Chondrocyte (in vitro differentiated cells): ENCODE results near the gene CAPRIN1. TPM values are rescaled to one million over a fixed set of nuclear protein-coding genes. Genes with fewer than 3 reads are reported as not detected.
"Not testable (repeated sequence)": the region's sequence is repeated elsewhere in the genome, so short reads cannot be mapped to it uniquely, and the experiment has no call there.

Experiments
- DNase-seq: peaks from one replicate; pipeline ENCODE4 v3.0.0; 2021; ENCODE audit warnings: mixed read lengths, low spot score
- H3K27ac Mint-ChIP-seq: one replicate; pipeline ENCODE4 v1.8.0; 2021; ENCODE audit warnings: mild to moderate bottlenecking, moderate library complexity, mixed read lengths; ENCODE audit not compliant: unreplicated experiment
- H3K27me3 Mint-ChIP-seq: 2 replicates; pipeline ENCODE4 v1.8.0; 2021; ENCODE audit warnings: low read depth, mixed read lengths
- H3K36me3 Mint-ChIP-seq: 2 replicates; pipeline ENCODE4 v1.8.0; 2021; ENCODE audit warnings: low read depth, mixed read lengths
- H3K4me1 Mint-ChIP-seq: 2 replicates; pipeline ENCODE4 v1.8.0; 2021; ENCODE audit warnings: low read depth, mild to moderate bottlenecking, mixed read lengths
- H3K4me3 Mint-ChIP-seq: one replicate; pipeline ENCODE4 v1.8.0; 2021; ENCODE audit warnings: mild to moderate bottlenecking, moderate library complexity, mixed read lengths; ENCODE audit not compliant: unreplicated experiment
- H3K9me3 Mint-ChIP-seq: 2 replicates; pipeline ENCODE4 v1.8.0; 2021; ENCODE audit warnings: low read depth, mixed read lengths
- CTCF ChIP-seq: fragments of 200-600 bp; sonication (generic); IDR thresholded peaks from 2 replicates; pipeline ENCODE4 v1.5.0; 2021; ENCODE audit warnings: antibody characterized with exemption, mild to moderate bottlenecking, moderate library complexity
- total RNA-seq: library from RNA; stranded (reverse); gene quantifications from 3 replicates; pipeline ENCODE4 v1.2.1, GENCODE V29; 2021

The CAPRIN1 gene
- total RNA-seq, 1 donor from 2014 or later = 197 TPM

- DNase-seq = no peak
- Mint-ChIP-seq H3K9me3 (no peaks in the 10 kb centered on the region), H3K27ac (peak overlapping the region; percentile 62), H3K27me3 (no peaks in the 10 kb centered on the region), H3K36me3 (peaks cover 29% of the 10 kb centered on the region), H3K4me1 (peaks cover 28% of the 10 kb centered on the region), H3K4me3 (no peak overlapping the region)
- no peak for TF ChIP-seq CTCF
Measured at GRCh38 chr11:34075178-34075820, 23.8 kb downstream of the CAPRIN1 start.

DNA sequence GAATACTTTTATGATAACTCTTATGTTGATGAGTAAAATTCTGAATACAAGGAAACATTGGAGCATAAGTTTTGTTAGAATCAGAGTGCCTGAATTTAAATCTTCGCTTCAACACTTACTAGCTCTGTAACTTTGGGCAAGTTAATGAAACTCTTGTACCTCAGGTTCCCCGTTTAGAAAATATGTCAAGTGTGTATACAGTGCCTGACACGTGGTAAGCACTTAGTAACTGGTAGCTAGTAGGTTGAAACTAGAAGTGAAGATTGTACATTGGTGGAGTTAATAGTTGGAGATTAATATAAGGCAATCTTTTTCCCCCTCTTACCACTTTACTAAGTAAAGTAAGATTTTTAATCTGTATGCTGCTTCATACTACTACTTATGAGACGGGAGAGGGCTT is 29.1 kb downstream of the CAPRIN1 start:
- no peak overlapping the region for H3K4me3 Mint-ChIP-seq

GRCh38 chr11:34084637-34085036 is 33.1 kb downstream of the CAPRIN1 start:
- Mint-ChIP-seq H3K4me1 (no peaks in the 10 kb centered on the region), H3K9me3 (no peaks in the 10 kb centered on the region), H3K27ac (no peak overlapping the region), H3K4me3 (no peak overlapping the region), H3K27me3 (no peaks in the 10 kb centered on the region), H3K36me3 (peaks cover 44% of the 10 kb centered on the region)
- TF ChIP-seq CTCF = no peak
- DNase-seq = no peak

More for the DNA sequence above, 29.1 kb downstream of the CAPRIN1 start:
- Mint-ChIP-seq H3K4me1 (peaks cover 11% of the 10 kb centered on the region), H3K36me3 (peaks cover 43% of the 10 kb centered on the region), H3K27me3 (no peaks in the 10 kb centered on the region), H3K9me3 (no peaks in the 10 kb centered on the region), H3K27ac (no peak overlapping the region)
- no peak for DNase-seq
- TF ChIP-seq CTCF = no peak

- H3K4me3 Mint-ChIP-seq = no peak overlapping the region
- H3K36me3 Mint-ChIP-seq = peaks cover 46% of the 10 kb centered on the region
- no peak for DNase-seq
- H3K27ac Mint-ChIP-seq = no peak overlapping the region
- H3K4me1 Mint-ChIP-seq = no peaks in the 10 kb centered on the region
- H3K9me3 Mint-ChIP-seq = no peaks in the 10 kb centered on the region
- no peaks in the 10 kb centered on the region for H3K27me3 Mint-ChIP-seq
- TF ChIP-seq CTCF = no peak
Measured at GRCh38 chr11:34086554-34087283, 35.2 kb downstream of the CAPRIN1 start.

DNA sequence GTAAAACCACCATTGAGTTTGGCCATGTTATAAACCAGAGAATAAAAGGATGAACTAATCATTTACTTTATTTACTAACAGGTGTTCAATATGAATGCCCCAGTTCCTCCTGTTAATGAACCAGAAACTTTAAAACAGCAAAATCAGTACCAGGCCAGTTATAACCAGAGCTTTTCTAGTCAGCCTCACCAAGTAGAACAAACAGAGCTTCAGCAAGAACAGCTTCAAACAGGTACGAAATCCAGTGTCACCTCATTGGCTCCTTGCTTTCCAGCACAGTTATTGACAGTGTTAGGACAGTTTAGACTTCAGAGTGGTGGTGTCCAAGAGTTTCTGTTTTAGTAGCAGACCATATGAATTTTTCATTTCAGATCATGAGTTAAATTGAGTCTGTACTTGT is 40.3 kb downstream of the CAPRIN1 start:
- DNase-seq = no peak
- Mint-ChIP-seq H3K27ac (no peak overlapping the region), H3K36me3 (peaks cover 40% of the 10 kb centered on the region), H3K9me3 (no peaks in the 10 kb centered on the region), H3K4me3 (no peak overlapping the region), H3K4me1 (no peaks in the 10 kb centered on the region), H3K27me3 (no peaks in the 10 kb centered on the region)
- no peak for TF ChIP-seq CTCF

DNA sequence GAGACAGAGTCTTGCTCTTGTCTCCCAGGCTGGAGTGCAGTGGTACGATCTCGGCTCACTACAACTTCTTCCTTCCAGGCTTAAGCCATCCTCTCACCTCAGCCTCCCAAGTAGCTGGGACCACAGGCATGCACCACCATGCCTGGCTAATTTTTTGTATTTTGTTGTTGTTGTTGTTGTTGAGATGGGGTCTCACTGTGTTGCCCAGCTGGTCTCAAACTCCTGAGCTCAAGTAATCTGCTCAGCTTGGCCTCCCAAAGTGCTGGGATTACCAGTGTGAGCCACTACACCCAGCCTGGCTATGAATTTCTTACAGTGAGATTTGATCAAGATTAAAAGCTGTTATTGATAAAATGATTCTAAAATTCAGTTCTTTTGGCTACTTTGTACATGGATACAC is 43.4 kb downstream of the CAPRIN1 start:
- peaks cover 47% of the 10 kb centered on the region for H3K36me3 Mint-ChIP-seq
- H3K27ac Mint-ChIP-seq, H3K4me1 Mint-ChIP-seq, H3K4me3 Mint-ChIP-seq, H3K9me3 Mint-ChIP-seq, H3K27me3 Mint-ChIP-seq, DNase-seq: not testable (repeated sequence)
